Stimulated activated CD4-positive, alpha-beta T cell treated with anti-CD3 and anti-CD28 coated beads, Interleukin-12 subunit alpha, Interleukin-12 subunit beta, amount 100 ng/mL, for 24 hours (primary cell): ENCODE measurements around the gene DPEP1.
"Not testable (repeated sequence)": the region's sequence is repeated elsewhere in the genome, so short reads cannot be mapped to it uniquely, and the experiment has no call there.

Source experiments
- DNase-seq, 2 experiments: peaks; one replicate each; pipeline ENCODE4 v3.0.0-alpha.2; 2020; ENCODE audit warnings: low read depth in 2 of 2

The DPEP1 gene

GRCh38 chr16:89613231-89613953 lies at the start of gene DPEP1:
TSS of gene DPEP1 (plus strand) at chr16:89613642. CDS start at chr16:89630411, 16,769 bp downstream.
- no peak for DNase-seq

- peak in 1 of 2 experiments; percentile 38 for DNase-seq
Measured at GRCh38 chr16:89564476-89565255, 48.8 kb upstream of the DPEP1 start.

- DNase-seq, result no peak
Measured at GRCh38 chr16:89565256-89565505, 48.3 kb upstream of the DPEP1 start.

DNA sequence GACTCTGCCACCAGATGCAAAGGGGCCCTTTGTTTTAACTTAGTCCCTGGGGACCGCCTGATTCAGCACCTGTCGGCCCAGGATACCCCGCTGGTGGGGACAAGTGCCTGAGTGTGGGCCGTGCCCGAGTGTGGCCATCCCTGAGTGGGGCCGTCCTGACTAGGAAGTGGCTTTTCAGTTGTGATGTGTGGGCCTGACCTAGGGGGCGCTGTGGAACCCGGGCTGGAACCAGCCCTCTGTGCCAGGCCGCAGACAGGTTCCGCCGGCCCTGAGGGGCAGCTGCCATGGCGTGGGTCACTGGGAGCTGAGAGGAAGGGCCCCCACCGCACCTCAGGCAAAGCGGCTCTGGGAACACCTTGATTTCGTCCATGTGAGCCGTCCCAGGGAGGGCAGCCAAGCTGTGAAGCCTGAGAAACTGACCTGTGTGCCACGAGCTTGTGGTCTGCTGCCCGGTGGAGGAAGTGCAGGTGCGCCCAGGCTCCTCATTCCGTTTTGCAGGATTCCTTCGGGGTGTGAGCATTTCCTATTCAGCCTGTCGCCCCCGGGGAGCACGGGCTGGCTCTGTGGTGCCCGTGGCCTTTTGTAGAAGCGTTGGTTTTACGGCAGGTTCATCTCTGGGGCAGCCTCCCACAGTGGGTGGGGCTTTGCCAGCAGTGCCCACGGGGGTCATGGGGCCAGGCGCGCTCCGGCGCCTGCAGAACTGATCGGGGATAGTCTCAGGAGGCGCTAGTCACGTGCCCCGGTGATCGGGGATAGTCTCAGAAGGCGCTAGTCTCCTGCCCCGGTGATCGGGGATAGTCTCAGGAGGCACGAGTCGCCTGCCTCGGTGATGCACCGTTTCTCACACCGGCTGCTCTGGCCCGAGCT lies 47.7 kb upstream of the DPEP1 start:
- DNase-seq, result peak; percentile 41 to 71

- DNase-seq, result no peak
Measured at GRCh38 chr16:89567656-89568594, 45.5 kb upstream of the DPEP1 start.

GRCh38 chr16:89569506-89570341 lies 43.7 kb upstream of the DPEP1 start:
- no peak for DNase-seq

GRCh38 chr16:89570342-89570923 lies 43.0 kb upstream of the DPEP1 start:
- DNase-seq, result no peak

DNA sequence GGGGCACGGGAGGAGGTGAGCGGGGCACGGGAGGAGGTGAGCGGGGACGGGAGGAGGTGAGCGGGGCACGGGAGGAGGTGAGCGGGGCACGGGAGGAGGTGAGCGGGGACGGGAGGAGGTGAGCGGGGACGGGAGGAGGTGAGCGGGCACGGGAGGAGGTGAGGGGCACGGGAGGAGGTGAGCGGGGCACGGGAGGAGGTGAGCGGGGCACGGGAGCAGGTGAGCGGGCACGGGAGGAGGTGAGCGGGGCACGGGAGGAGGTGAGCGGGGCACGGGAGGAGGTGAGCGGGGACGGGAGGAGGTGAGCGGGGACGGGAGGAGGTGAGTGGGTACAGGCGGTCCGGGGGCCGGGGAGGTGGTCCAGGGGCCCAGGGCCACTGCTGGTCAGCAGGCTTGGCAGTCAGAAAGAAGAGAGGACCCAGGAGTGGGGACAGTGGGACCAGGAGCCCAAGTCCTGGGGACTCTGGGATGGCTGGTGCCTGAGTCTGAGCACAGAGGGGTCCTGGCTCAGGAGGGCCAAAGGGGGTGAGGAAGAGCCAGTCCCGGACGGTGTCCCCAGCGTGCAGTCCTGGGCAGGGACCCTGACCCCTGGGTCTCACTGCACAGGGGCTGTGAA lies 42.4 kb upstream of the DPEP1 start:
- DNase-seq, result not testable (repeated sequence)

DNA sequence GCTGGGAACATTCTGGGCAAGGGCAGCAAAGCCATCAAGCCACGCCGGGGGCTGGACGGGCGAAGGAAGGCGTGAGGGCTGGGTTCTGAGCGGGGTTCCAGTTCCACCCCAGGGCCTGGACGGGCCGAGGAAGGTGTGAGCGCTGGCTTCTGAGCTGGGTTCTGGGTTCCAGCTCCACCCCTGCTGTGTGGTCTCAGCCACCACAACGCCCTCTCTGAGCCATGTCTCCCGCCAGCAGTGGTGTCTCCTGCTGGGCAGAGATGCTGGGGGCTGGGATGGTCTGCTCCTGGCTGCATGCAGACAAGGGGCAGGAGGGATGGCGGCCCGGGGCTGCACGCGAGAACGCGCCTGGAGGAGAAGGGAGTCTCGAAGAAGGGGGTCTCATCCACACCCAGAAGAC lies 41.8 kb upstream of the DPEP1 start:
- no peak for DNase-seq

GRCh38 chr16:89572073-89572484 lies 41.4 kb upstream of the DPEP1 start:
- DNase-seq, result no peak

GRCh38 chr16:89572485-89573205 lies 40.8 kb upstream of the DPEP1 start:
- DNase-seq, result no peak

DNA sequence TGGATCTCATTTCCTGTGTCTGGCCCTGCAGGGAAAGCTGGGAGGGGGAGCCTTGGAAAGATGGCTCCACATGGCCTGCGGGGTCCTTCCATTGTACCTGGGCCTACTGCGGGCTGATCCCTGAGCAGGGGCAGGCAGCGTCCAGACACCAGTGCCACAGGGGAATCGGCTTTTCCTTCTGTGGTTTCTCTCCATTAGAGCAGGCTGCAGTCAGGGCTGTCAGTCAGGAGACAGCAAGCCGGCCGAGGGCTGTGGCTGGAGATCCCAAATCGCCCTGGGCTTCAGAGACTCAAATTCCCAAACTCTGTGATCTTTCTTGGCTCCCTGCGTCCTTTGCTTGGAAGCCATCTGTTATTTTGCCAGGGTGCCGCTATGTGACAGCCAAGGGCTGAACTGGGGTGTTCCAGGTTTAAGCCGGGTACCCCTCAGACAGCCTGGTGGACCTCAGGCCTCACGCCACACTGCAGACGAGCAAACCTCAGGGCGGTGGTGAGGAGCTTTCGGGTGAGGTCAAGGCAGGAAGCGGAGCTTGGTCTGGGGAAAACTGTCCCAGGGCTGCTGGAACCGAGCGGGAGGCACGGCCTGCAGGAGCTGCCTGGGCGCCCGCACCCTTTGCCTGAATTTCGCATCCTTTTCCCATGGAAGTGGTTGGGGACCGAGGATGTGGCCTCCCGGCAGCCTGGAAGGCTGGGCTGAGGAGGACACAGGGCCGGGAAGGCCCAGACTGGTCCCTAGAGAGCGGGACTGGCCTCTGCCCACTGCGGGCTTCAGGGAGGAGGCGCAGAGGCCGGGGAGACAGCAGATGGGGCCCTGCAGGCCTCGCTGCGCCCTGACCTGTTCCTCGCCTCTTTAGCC lies 39.4 kb upstream of the DPEP1 start:
- no peak for DNase-seq

- peak in 1 of 2 experiments; percentile 45 for DNase-seq
Measured at GRCh38 chr16:89574681-89575246, 38.7 kb upstream of the DPEP1 start.

DNA sequence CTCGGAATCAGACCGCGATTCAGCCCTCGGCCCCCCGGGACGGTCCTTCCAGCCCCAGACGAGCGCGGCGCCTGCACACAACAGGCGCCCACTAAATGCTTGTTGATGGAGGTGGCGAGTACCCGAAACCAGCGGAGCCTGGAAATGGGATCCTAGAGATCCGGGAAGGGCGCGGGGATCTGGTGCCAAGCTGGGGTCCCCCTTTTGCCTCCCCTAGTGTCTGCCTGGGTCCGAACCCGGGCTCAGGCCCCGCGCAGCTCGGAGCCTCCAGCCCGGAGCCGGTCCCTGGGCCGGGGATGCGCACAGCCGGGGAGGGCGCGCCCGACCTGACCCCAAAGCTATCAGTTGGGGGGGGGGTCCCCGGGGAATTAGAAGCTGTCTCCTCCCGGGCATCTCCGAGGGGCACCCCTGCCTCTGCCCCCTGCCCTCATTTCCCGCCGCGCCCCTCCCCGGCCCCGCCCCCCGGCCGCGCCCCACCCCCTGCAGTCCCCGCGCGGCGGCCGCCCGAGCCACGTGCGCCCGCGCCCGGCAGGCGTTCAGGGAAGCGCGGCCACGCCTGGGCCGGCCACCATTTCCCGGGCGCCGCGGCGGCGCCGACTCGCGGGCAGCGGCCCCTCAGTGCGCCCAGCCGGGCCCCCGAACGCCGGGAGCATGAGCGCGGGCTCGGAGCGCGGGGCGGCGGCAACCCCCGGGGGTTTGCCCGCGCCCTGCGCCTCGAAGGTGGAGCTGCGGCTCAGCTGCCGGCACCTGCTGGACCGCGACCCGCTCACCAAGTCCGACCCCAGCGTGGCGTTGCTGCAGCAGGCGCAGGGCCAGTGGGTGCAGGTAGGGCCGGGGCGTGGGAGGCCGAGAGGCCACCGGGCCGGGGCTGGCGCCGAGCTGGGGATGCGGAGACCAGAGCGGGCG lies 37.9 kb upstream of the DPEP1 start, which contains the start of gene CPNE7:
TSS of gene CPNE7 (plus strand) at position 512 of the 906 bp plus-strand sequence. CDS start at position 652, 140 bp downstream.
- DNase-seq, result no peak

DNA sequence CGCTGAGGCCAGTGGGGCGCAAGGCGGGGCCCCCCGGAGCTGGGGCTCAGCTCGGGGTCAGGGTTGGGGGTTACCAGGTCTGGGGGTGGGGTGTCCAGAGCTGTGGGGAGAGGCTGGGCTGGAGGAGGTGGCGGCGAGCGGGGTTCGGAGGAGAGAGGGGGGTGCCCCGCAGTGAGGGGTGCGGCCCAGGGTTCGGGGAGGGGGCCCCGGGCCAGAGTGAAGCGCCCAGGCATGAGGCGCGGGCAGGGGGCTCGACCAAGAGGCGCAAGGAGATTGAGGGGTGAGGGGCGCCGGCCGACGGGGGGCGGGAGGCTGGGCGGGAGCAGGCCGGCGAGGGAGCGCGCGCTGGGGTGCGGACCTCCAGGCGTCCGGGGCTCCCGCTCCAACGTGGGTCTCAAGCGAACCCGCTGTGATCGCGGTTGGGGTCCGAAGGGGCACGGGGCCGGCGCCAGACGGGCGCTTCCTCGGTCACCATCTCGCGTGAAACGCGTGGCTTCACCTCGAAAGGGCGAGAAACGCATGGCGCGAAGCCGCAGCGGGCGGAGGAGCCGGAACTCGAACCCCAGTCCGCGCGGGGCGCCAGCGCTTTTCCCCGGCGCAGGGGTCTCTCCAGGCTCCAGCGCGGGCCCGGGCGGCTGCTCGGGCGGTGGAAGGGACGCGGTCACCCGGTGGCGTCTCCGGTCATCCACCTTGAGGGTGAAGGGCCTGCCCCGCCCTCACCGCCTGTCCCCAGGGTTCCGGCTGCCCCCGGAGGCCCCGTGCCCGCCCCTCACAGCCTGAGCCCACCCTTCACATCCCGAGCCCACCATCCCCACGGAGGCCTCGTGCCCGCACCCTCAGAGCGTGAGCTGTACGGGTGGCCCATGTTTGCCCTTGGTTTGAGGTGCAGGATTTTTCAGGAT lies 37.0 kb upstream of the DPEP1 start:
- DNase-seq, result no peak
